ENCODE results near the gene TBC1D4. TPM values are rescaled to one million over a fixed set of nuclear protein-coding genes. Genes with fewer than 3 reads are reported as not detected.

The TBC1D4 gene
- total RNA-seq, 1 donor from 2014 or later: 26.1 TPM

DNA sequence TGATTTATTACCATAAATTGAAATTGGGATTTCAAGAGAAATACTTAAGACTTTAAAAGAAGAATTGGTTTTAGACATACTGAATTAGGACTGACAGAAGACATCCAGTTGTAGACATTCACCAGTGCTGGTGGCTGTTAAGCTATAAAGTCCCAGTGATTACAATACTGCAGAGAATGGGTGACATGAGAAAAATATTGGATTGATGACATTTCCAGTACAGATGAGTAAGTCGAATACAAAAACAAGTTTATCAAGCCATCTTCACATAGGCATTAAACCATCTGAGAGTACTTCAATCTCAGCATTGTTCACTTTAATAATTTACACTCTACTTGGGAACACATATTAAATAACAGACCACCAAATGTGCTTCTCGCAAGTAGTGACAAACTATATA lies 66.8 kb downstream of the TBC1D4 start:
- Histone ChIP-seq H3K36me3 (no peaks in the 10 kb centered on the region), H3K27ac (no peak overlapping the region), H3K27me3 (no peaks in the 10 kb centered on the region), H3K9me3 (no peaks in the 10 kb centered on the region), H3K4me3 (no peak overlapping the region), H3K4me1 (peaks cover 32% of the 10 kb centered on the region)
- TF ChIP-seq, protein P1, sequence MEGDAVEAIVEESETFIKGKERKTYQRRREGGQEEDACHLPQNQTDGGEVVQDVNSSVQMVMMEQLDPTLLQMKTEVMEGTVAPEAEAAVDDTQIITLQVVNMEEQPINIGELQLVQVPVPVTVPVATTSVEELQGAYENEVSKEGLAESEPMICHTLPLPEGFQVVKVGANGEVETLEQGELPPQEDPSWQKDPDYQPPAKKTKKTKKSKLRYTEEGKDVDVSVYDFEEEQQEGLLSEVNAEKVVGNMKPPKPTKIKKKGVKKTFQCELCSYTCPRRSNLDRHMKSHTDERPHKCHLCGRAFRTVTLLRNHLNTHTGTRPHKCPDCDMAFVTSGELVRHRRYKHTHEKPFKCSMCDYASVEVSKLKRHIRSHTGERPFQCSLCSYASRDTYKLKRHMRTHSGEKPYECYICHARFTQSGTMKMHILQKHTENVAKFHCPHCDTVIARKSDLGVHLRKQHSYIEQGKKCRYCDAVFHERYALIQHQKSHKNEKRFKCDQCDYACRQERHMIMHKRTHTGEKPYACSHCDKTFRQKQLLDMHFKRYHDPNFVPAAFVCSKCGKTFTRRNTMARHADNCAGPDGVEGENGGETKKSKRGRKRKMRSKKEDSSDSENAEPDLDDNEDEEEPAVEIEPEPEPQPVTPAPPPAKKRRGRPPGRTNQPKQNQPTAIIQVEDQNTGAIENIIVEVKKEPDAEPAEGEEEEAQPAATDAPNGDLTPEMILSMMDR (IDR thresholded peaks at IDR 0.05): no peak
- ATAC-seq (no peak), DNase-seq (no peak)
- intact Hi-C loops (cut with DNase I): no loop called here

DNA sequence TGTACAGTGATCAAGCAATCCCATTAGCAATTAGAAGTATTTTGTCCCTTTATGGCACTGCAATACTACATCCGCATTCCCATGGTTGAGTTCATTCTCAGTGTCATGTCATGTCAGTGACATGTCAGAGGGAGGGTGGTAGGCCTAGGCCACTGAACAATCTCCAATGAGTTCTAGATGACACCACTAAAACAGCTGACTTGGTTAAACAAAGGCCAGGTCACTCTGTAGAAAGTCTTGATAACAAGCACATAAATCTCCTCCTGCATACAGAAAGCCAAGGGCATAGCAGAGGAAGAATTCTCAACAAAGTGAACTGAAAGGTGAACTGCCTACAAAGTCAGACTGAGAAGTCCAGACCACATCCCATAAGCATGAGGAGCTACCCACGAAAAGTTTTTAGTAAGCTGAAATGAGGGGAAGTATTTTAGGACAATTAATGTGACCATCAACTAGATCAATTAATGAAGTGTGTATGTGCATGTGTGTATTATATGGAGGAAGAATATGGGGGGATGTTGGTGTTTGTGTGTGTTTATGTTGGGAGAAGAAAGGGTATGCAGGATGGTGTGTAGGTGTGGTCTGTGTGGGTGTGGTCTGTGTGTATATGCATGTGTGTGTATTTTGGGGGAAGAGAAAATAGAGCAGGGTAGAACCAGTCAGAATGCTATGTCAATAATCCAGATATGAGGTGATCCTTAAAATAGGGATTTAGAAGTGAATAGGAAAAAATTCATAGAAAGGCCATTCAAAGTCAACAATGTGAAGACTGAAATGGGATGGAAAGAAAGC lies 67.7 kb downstream of the TBC1D4 start:
- intact Hi-C loops (cut with DNase I): no loop called here
- H3K4me1 ChIP-seq: peaks cover 30% of the 10 kb centered on the region
- ATAC-seq: no peak
- no peaks in the 10 kb centered on the region for H3K36me3 ChIP-seq
- H3K27me3 ChIP-seq: no peaks in the 10 kb centered on the region
- no peak overlapping the region for H3K27ac ChIP-seq
- no peak overlapping the region for H3K4me3 ChIP-seq
- TF ChIP-seq, protein P1 (IDR thresholded peaks at IDR 0.05): no peak
- no peak for DNase-seq
- H3K9me3 ChIP-seq: no peaks in the 10 kb centered on the region

DNA sequence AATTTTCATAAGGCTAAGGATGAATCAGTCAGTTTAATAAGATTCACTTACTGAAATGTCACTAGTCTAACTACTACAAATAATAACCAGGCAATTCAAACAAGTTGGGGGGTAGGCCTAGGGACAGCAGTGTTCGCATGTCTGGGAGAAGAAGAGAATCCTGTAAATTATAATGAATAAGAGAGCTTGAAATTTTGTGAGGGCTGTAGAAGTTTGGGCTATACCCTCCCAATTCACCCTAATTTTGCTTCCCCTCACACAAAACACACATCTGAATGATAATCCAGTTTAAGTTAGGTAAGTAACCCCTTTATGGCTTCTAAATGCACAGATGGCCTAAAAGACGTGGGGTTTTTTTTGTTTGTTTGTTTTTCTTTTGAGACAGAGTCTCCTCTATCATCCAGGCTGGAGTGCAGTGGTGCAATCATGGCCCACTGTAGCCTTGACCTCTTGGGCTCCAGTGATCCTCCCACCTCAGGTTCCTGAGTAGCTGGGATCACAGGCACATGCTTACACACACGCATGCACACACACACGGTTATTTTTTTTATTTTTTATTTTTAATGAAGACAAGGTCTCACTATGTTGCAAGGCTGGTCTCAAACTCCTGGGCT lies 69.9 kb downstream of the TBC1D4 start:
- Histone ChIP-seq H3K27ac (no peak overlapping the region), H3K9me3 (no peaks in the 10 kb centered on the region), H3K4me3 (no peak overlapping the region), H3K4me1 (peaks cover 11% of the 10 kb centered on the region), H3K36me3 (no peaks in the 10 kb centered on the region), H3K27me3 (no peaks in the 10 kb centered on the region)
- ATAC-seq: no peak
- TF ChIP-seq, protein P1 (IDR thresholded peaks at IDR 0.05): no peak
- DNase-seq: no peak
- intact Hi-C loops (cut with DNase I): no loop called here

DNA sequence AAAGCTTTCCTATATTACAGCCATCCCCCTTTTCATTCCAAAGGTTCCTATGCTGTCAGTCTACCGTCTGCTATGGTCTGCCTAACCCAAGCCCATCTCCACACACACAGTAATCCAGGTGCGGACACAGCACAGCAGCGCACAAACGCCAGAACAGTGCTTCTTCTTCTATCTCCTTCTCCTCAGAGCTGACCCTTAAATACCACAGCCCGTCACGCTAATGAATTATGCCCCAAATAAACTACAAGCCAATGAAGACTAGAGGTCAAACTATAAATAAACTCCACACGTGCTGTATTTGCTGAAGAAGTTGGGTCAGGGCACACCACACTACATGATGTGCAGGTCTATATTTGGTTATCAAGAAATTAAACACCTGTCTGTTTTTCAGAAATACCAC lies 71.8 kb downstream of the TBC1D4 start:
- DNase-seq (no peak), ATAC-seq (no peak)
- TF ChIP-seq, protein P1 (IDR thresholded peaks at IDR 0.05): no peak
- no peak overlapping the region for H3K27ac ChIP-seq
- intact Hi-C loops (cut with DNase I): no loop called here
- no peaks in the 10 kb centered on the region for H3K4me1 ChIP-seq
- no peak overlapping the region for H3K4me3 ChIP-seq
- H3K36me3 ChIP-seq: no peaks in the 10 kb centered on the region
- no peaks in the 10 kb centered on the region for H3K9me3 ChIP-seq
- H3K27me3 ChIP-seq: no peaks in the 10 kb centered on the region

DNA sequence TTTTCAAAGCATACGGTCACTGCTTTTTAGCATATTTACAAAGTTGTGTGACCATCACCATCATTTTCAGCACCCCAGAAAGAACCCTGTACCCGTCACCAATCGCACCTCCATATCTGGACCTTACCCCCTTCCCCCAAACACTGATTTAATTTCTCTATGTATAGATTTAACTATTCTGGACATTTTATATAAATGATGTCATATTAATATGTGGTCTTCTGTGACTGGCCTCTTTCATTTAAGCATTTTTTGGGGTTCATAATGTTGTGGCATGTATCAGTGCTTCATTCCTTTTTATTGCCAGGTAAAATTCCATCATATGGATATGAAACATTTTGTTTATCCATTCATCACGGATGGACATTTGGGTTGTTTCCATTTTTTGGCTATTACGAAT lies 74.0 kb downstream of the TBC1D4 start:
- ATAC-seq (no peak), DNase-seq (no peak)
- intact Hi-C loops (cut with DNase I): no loop called here
- no peaks in the 10 kb centered on the region for H3K36me3 ChIP-seq
- H3K4me1 ChIP-seq: no peaks in the 10 kb centered on the region
- no peaks in the 10 kb centered on the region for H3K27me3 ChIP-seq
- no peaks in the 10 kb centered on the region for H3K9me3 ChIP-seq
- TF ChIP-seq, protein P1 (IDR thresholded peaks at IDR 0.05): no peak
- H3K27ac ChIP-seq: no peak overlapping the region
- no peak overlapping the region for H3K4me3 ChIP-seq
